ENCODE results near the gene GPR101.

The GPR101 gene, protein sequence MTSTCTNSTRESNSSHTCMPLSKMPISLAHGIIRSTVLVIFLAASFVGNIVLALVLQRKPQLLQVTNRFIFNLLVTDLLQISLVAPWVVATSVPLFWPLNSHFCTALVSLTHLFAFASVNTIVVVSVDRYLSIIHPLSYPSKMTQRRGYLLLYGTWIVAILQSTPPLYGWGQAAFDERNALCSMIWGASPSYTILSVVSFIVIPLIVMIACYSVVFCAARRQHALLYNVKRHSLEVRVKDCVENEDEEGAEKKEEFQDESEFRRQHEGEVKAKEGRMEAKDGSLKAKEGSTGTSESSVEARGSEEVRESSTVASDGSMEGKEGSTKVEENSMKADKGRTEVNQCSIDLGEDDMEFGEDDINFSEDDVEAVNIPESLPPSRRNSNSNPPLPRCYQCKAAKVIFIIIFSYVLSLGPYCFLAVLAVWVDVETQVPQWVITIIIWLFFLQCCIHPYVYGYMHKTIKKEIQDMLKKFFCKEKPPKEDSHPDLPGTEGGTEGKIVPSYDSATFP

DNA sequence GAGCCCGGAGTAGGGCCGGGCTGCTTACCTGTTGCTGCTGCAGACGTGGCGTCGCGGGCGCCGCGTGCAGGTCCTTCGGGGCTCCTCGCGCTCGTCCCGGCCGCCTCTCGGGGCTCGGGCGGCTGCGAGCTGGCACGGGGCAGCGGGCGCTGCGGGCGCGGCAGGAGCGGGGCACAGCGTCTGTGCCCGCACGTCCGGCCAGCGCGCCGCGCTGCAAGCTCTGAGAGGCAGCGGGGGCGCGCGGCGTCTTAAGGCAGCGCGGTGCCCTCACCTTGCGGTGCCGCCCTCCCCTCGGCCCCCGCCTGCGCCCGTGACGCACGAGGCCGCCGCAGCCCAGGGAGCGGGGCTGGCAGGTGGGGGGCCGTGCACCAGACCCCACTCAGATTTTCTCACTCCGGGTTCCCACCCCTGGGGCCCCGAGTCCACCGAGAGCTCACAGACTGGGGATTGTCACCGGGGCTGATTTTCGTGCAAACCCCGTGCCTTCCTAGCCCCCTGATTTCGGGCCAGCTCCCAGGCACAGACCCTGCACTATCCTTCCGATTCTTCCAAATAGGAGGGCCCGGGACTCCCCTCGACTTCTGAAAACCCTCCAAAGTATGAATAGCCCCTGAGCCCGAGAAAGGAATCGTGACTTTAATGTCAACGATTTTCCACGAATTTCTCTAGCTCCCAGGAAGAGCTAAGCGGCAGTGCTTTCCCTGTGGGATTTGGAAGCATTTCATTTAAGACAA lies at the start of gene GPR101:
Gene GPR101, minus strand, starts transcription at position 222 of the 734 bp plus-strand sequence. CDS start 2,321 bp downstream, outside the sequence.
- DNase-seq: no peak

DNA sequence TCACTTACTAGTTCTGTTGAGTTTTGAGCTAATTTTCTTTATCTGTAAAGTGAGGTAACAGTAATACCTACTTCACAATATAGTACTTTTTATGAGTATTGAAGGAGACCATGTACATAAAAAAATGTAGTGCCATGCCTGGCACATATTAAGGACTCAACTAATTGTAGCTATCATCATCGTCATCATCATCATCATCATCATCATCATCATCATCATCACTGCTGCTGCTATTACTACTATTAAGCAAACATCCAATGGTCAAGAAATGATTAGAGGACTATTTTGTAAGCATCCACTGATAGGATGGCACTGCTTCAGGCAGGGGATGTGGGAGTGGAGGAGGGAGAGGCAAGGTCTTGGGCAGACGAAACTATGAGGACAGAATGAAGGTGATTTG lies 47.4 kb upstream of the GPR101 start:
- no peak for DNase-seq

DNA sequence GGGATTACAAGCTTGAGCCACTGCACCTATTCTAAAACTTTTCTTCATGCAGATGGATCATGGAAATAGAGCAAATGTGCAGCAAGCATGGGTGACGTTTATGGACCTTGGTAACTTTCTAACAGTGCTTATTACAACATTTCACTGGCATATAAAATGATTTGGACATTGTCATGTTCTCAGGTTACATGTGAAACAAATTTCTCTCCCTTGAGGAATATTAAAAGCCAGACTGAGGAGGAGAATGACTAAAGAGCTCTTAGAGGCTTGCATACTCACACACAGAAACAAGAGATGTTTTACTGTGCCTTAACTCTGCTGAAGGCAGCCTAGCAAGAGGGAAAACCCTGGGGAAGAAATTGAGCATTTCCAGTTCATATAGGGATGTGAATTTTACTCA lies 38.6 kb upstream of the GPR101 start:
- DNase-seq: no peak

DNA sequence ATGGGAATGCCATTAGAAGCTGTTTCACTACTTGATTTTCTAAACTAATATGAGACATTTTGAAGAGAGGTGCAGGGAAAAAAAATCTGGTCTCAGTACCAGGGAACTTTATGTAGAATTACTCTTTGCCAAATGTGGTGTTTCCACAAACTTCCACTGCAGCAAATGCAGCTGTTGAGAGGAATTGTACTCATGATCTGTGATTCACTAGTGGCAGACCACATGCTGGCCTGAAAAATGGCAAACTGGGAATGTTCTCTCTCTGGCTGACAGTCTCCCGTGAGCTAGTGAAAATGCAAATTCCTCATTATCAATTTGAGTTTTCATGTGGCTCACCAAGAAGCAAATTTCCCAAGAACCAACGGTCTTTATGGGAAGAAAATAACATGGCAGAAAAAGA lies 37.8 kb upstream of the GPR101 start:
- no peak for DNase-seq

DNA sequence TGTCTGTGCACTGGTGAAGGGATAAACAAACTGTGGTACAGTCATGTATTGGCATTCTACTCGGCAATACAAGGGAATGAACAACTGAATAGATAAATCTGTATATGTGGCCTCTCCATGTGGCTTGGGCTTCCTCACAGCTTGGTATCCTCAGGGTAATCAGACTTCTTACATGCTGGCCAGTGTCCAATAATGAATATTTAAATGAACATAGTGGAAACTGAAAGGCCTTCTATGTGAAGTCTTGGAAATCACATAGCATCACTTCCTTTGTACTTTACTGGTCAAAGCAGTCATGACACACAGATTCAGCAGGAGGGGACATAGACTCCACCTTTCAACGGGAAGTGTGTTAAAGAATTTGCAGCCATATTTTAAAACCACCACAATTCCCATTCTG lies 33.4 kb upstream of the GPR101 start:
- DNase-seq: no peak

DNA sequence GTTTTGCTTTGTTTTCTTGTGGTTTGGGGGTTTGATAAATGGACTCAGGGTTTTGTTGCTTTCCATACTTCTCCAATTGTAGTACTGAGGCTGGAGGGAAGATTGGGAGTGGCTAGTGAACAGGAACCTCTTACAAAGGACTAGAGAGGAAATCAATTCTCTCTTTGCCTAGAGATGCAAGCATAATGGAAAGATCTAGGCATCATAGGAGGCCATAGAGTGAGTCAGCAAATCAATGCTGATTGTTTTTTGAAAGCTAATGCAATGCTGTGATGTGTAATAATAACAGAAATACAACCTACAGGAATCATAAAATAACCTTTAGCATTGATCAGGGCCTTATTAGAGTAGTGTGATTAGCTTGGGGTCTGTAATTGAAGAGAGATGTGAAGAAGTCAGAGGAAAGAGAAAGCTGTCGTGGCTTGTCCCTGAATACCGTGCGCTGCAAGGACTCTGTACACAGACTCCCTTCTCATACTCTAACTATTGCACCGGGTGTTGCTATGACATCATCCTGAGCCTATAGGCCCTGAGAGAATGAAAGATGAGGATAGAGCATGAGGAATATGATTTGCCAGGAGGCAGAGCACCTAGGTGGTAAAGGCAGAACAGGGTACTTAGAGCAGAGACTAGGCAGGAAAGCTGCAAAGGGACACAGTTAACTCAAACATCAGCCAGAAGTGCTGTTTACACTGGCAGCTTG lies 29.3 kb upstream of the GPR101 start:
- DNase-seq: no peak

DNA sequence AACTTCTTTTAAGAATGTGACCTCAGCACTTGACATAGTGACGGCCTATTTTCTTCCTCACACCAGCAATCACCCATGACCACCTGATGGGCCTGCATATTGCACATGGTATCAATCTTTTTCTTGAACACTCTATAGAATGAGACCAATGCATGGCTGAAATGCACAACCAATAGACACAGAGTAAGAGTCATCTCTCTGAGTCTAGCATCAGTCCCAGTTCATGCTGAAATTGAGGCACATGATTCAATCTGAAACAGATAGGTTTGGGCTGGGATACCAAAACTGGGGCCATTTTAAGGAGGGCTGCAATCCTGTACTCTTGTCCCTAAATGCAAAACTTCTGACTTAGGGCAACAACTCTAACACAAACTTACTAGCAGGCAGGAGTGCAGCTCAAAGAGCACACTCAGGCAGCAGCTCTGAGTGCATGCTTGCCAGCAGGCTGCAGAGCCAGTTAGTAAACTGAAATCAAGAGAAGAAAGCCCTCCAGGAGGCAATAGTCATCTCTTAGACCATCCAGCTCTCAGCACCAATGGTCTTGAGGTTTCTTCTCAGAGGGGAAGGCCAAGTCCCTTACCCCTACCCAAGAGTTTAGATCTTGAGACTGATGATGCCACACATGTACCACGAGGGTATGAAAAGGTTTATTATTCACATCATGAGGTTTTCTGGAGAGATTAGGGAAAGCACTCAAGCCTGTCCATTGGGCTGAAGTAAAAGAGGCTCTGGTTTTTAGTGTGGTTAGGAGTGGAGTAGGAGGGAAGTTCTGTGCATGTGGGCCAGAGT lies 24.7 kb upstream of the GPR101 start:
- no peak for DNase-seq

DNA sequence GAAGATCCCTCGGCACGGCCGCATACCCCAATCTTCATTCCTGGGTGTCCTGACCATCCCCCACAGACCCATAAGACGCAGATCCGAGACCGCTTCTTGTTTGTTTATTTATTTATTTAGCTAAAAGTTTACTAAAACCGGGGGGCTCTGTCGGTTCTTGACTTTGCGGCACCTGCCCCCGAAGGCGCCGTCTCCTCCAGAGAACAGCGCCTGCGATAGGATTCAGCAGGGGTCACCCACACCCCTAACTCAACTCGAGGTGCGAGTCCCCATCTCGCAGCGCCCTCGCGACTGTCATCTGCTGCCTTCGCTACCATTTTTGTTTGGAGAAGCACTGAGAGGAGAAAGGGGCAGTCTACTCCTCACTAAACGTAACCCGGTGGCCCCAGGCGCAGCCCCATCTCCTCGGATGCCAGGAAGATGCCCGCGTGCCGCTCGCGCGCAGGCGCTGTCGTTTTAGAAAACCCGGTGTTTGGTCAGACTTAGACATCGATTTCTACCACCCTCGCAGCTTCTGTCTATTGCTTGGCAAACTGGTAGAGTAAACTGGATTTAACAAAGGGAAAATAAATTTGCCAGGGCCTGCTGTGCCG lies 18.9 kb upstream of the GPR101 start:
- no peak for DNase-seq

DNA sequence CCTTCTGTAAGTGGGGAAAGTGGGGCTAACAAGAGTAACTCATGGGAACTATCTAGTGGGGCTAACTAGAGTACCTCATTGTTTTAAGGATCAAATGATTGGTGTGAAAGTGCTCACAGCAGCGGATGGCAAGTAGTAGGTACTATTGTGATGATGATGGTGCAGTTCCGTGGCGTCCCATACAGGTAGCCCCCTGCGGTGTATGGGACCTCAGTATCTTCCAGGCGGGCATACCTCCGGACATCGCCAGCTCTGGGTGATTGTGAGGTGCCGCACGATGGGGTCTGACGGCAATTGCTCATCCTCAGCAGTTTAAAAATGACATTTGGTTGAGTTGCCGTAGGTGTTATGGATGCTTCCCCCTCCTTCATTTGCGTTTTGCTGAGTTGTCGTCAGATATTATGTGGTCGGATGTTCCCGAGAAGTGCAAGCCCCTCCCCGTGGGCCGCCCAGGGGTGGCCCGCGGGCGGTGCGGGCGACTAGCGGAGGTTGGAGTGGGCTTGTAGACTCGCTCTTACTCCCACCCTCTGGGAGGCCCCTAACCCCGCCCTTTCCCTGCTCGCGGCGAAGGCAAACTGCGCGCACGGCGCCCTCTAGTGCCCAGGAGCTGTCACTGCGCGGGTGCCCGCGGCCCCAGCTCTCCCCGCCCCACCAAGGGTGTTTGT lies 18.3 kb upstream of the GPR101 start:
- DNase-seq: peak; percentile 41

DNA sequence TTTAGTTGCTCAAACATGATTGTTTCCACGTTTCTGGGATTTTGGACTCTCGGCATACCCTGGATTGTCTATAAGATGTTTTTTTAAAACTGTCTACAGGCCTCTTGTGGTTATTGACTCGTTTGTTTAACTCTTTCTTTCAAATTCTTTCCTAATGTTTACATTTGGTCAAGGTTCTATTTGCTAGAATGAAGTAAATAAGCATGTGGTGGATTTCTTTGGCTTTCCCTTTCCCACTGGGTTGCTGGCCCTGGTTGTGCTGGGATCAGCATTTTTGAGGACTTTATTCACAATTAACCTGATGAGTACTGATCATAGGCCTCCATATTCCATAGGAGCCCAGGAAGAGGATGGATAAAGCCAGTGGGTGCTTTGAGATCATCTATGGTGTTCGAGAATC lies 11.1 kb upstream of the GPR101 start:
- DNase-seq: no peak

DNA sequence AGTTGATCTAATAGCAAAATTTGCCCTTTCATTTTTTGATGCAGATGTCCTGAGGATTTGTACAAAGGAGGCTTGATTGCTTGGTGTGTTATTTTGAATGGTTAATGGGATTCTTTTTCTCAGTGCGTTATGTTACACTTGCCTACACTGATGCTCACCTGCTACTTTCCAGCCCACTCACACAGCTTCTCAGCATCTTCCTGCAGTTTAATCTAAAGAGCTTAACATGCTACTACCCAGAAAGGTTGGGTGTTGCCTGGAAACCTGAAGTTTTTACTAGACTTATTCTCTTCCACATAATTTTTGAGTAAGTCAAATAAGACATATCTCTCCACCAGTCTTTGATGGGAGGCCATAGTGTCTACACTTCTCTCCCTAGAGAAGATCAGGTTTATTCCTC lies 9.9 kb upstream of the GPR101 start:
- DNase-seq: no peak

DNA sequence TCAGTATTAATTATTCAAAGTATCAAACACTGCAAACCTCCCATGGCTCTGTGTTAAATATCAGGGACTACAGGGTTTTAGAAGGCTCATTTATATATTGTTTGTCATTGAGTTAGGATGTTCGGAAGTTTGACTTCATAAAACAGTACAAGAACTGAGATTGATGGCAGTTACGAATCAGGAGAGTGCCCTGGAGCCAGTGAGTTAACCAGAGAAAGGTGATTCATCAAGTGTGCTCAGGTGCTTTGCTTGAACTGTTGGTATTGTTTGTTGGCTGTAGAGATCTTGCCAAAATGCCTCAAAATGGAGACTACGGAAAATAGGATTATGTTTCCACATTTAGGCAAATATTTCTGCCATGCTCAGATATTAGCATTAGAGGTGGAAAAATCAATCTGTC lies 7.5 kb upstream of the GPR101 start:
- DNase-seq: no peak

DNA sequence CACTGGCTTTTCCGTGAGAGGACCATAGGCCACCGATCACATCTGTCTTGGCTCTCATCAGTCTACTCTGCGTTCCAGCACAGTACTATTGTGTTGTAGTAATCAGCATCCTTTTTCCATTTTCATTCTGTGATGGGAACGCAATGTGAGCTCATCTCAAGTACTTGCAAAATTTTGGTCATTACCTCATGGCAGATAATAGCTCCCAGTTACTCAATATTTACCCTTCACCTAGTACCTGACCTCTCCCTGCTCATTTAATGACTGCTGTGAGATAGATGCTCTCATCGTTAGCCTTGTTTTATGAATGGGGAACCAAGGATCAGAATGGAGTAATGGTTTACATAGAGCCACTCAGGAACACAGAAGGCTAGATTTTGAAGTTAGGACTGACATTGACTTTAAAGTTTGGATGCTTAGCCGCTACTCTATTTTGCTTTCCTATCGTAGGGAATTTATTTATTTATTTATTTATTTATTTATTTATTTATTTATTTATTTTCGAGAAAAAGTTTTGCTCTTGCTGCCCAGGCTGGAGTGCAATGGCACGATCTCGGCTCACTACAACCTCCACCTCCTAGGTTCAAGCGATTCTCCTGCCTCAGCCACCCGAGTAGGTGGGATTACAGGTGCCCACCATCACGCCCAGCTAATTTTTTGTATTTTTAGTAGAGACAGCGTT lies 6.5 kb upstream of the GPR101 start:
- no peak for DNase-seq

DNA sequence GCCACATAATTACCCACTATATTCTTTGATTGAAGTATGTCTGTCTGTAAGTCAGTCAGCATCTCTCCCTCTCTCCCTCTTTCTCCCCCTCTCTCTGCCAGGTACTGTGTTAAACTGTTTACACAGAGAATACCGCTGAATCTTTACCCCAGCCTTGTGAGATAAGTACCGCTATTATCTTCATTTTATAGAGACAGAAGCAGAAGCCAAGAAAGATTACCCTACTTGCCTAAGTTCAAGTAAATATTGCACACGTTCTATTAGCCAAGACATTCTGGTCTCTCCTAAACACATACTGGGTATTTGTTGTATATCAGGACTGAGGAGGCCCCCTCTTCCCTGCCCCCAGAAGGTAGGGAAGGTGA lies 695 bp upstream of the GPR101 start:
- no peak for DNase-seq

DNA sequence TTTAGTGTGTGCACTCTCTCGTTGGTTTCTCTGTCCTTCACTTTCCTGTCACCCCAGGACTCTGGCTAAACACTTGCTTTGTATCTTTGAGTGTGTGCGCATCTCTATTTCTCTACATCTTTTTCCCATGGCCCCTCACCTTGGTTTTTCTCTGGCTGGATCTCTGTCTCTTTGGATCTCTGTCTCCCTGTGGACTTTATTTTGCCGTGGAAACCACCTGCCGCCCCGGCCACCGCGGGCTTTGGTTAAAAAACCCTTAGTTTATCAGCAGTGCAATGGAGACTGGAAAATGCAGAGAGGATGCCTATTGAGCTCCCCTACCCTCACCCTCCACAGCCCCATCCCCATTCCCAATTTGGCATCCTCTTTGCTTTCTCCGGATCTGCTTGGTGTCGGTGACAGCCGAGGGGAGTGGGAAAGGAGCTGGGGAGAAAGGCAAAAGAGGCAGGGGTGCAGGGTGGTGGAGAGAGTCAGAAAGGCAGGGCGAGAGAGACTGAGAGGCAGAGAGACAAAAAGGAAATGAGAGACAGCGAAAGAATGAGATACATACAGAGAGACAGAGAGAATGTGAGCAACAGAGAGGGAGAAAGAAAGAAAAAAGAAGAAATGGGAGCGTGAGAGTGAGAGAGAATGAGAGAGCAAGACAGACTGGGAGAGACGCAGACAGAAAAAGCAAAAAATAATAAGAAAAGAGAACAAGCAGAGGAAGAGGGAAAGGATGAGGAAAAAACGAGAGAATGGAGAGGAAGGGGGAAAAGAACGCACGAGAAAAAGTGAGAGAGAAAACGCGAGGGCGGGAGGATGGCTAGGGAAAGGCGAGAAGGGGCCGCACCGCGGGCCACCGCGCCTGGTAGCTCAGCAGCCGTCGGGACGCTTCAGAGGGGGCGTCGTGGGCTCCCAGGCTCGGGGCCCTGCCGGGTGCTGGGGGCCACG lies 688 bp downstream of the GPR101 start:
- DNase-seq: no peak

DNA sequence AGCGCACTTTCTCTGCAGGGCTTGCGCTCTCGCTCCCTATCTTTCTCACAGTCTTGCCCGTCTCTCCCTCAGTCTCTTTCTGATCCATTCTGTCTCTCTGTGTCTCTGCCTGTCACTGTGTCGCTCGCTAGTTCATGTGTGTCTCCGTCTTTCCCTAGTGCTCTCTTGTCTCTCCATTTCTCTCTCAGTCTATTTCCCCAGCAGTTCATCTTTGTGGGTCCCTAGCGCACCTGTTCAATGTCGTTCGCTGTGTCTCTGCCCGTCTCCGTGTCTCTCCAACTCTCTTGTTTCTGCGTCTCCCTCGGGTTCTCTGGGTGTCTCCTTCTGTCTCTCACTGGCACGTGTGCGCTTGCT lies 1.5 kb downstream of the GPR101 start:
- DNase-seq: no peak

DNA sequence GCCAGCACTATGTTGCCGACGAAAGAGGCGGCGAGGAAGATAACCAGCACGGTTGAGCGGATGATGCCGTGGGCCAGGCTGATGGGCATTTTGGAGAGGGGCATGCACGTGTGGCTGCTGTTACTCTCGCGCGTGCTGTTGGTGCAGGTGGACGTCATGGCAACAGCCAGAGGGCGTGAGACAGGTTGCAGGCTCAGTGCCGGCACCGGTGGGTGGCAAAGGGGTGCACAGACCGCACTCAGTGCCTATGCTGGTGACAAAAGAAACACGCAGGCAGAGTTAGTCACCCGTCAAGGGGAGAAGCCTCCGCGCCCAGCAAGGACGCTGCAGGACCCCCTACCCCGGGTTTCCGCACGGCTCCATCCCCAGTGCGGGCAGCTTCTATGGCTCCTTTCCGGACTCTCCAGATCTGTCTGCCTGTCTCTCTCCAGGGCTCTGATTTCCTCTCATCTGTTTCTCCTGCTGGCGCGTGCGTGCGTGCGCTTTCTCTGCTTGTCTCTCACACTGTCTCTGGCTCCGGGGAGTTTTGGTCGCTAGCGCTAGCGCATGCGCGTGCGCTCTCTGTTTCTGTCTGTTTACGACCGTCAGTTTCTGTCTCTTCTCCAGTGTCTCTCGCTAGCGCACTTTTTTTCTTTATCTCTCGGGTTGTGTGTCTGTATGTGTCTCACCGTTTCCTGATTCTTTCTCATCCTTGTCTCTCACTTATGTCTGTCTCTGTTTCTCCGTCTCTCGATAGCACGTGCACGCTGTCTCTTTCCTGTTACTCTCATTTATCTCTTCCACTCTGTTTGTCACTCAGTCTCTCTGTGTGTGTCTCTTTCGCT lies 2.1 kb downstream of the GPR101 start:
- DNase-seq: peak; percentile 42

DNA sequence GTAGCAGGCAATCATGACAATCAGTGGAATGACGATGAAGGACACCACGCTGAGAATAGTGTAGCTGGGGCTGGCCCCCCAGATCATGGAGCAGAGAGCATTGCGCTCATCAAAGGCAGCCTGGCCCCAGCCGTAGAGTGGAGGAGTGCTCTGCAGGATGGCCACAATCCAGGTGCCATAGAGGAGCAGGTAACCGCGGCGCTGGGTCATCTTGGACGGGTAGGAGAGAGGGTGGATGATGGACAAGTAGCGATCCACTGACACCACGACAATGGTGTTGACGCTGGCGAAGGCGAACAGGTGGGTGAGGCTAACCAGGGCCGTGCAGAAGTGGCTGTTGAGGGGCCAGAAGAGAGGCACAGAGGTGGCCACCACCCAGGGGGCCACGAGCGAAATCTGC lies 2.8 kb downstream of the GPR101 start:
- no peak for DNase-seq

DNA sequence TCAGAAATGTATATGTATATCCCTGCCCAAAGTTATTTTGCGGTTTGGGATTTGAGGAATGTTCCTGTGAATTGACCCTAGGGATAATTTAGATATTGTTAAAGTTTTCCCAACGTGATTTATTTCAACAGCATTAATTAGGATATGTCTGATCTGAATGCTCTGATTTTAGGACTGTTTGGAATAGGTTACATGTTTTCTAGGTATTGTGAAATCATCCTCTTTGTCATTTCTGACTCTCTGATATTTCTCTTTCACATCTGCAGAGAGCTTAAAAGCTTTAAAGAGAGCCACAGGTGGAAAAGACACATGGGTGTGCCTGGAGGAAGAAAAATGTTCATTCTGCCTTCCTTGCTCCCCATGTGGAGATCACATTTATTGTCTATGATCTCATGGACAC lies 5.1 kb downstream of the GPR101 start:
- DNase-seq: no peak
